Measurements from ENCODE around the gene SH3RF3.
"Not testable (repeated sequence)": the region's sequence is repeated elsewhere in the genome, so short reads cannot be mapped to it uniquely, and the experiment has no call there.

SH3RF3 gene

GRCh38 chr2:109531896-109532727, 403.1 kb downstream of the SH3RF3 start:
- no peak for TF ChIP-seq ISL1 (CRISPR knock-in tag; IDR thresholded peaks at IDR 0.05)
- TF ChIP-seq ZFP30 (CRISPR knock-in tag; IDR thresholded peaks at IDR 0.05), result no peak
- no peak for ATAC-seq

GRCh38 chr2:109532728-109533076, 403.7 kb downstream of the SH3RF3 start:
- no peak for ATAC-seq
- TF ChIP-seq PPARA (CRISPR knock-in tag; IDR thresholded peaks at IDR 0.05; ENCODE audit: borderline replicate concordance) (no peak), ISL1 (CRISPR knock-in tag; IDR thresholded peaks at IDR 0.05) (no peak), GLIS3 (CRISPR knock-in tag; IDR thresholded peaks at IDR 0.05) (no peak), TOX (CRISPR knock-in tag; IDR thresholded peaks at IDR 0.05; ENCODE audit: borderline replicate concordance) (no peak)

- no peak for TF ChIP-seq ZFP3 (CRISPR knock-in tag; IDR thresholded peaks at IDR 0.05)
- TF ChIP-seq PPARA (CRISPR knock-in tag; IDR thresholded peaks at IDR 0.05; ENCODE audit: borderline replicate concordance), result no peak
- TF ChIP-seq, protein P1, sequence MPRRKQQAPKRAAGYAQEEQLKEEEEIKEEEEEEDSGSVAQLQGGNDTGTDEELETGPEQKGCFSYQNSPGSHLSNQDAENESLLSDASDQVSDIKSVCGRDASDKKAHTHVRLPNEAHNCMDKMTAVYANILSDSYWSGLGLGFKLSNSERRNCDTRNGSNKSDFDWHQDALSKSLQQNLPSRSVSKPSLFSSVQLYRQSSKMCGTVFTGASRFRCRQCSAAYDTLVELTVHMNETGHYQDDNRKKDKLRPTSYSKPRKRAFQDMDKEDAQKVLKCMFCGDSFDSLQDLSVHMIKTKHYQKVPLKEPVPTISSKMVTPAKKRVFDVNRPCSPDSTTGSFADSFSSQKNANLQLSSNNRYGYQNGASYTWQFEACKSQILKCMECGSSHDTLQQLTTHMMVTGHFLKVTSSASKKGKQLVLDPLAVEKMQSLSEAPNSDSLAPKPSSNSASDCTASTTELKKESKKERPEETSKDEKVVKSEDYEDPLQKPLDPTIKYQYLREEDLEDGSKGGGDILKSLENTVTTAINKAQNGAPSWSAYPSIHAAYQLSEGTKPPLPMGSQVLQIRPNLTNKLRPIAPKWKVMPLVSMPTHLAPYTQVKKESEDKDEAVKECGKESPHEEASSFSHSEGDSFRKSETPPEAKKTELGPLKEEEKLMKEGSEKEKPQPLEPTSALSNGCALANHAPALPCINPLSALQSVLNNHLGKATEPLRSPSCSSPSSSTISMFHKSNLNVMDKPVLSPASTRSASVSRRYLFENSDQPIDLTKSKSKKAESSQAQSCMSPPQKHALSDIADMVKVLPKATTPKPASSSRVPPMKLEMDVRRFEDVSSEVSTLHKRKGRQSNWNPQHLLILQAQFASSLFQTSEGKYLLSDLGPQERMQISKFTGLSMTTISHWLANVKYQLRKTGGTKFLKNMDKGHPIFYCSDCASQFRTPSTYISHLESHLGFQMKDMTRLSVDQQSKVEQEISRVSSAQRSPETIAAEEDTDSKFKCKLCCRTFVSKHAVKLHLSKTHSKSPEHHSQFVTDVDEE (CRISPR knock-in tag; IDR thresholded peaks at IDR 0.05), result no peak
- no peak for TF ChIP-seq SNAI2 (CRISPR knock-in tag; IDR thresholded peaks at IDR 0.05)
- no peak for TF ChIP-seq CSRNP3 (CRISPR knock-in tag; IDR thresholded peaks at IDR 0.05)
- no peak for TF ChIP-seq ARNTL (CRISPR knock-in tag; IDR thresholded peaks at IDR 0.05; ENCODE audit: borderline replicate concordance, low read depth)
- TF ChIP-seq RARB (CRISPR knock-in tag; IDR thresholded peaks at IDR 0.05), result no peak
- TF ChIP-seq ZFP30 (CRISPR knock-in tag; IDR thresholded peaks at IDR 0.05), result no peak
- no peak for TF ChIP-seq TOX (CRISPR knock-in tag; IDR thresholded peaks at IDR 0.05; ENCODE audit: borderline replicate concordance)
- TF ChIP-seq ESRRG (CRISPR knock-in tag; IDR thresholded peaks at IDR 0.05), result no peak
- no peak; the same call in 2 of the 3 replicates for ATAC-seq
Observed at GRCh38 chr2:109533823-109534222, 404.8 kb downstream of the SH3RF3 start.

- TF ChIP-seq CSDC2 (CRISPR knock-in tag; IDR thresholded peaks at IDR 0.05) (no peak), ARNTL (CRISPR knock-in tag; IDR thresholded peaks at IDR 0.05; ENCODE audit: borderline replicate concordance, low read depth) (no peak), ESRRG (CRISPR knock-in tag; IDR thresholded peaks at IDR 0.05) (no peak), ZFP30 (CRISPR knock-in tag; IDR thresholded peaks at IDR 0.05) (no peak), CREB5 (CRISPR knock-in tag; IDR thresholded peaks at IDR 0.05; ENCODE audit: low read depth) (no peak), SNAI2 (CRISPR knock-in tag; IDR thresholded peaks at IDR 0.05) (no peak), PPARA (CRISPR knock-in tag; IDR thresholded peaks at IDR 0.05; ENCODE audit: borderline replicate concordance) (no peak), OSR1 (CRISPR knock-in tag; IDR thresholded peaks at IDR 0.05) (no peak), BACH2 (CRISPR knock-in tag; IDR thresholded peaks at IDR 0.05; ENCODE audit: borderline replicate concordance) (no peak)
- TF ChIP-seq, protein P1 (CRISPR knock-in tag; IDR thresholded peaks at IDR 0.05), result no peak
- peak; percentile 14; the same call in 1 of the 3 replicates for ATAC-seq
Observed at GRCh38 chr2:109535217-109535946, 406.4 kb downstream of the SH3RF3 start.

GRCh38 chr2:109536556-109536955, 407.6 kb downstream of the SH3RF3 start:
- not testable (repeated sequence) for ATAC-seq

Data from SK-N-SH treated with all-trans-retinoic acid at 6 μM for 48 hours (cell line).